Stimulated activated CD8-positive, alpha-beta memory T cell treated with anti-CD3 and anti-CD28 coated beads, Interleukin-12 subunit alpha, Interleukin-12 subunit beta, amount 100 ng/mL, for 4 hours (primary cell): Measurements from ENCODE around the gene SORL1.

Source experiments
- DNase-seq: peaks from one replicate; pipeline ENCODE4 v3.0.0-alpha.2; 2020; ENCODE audit warnings: low read depth

SORL1 gene

DNA sequence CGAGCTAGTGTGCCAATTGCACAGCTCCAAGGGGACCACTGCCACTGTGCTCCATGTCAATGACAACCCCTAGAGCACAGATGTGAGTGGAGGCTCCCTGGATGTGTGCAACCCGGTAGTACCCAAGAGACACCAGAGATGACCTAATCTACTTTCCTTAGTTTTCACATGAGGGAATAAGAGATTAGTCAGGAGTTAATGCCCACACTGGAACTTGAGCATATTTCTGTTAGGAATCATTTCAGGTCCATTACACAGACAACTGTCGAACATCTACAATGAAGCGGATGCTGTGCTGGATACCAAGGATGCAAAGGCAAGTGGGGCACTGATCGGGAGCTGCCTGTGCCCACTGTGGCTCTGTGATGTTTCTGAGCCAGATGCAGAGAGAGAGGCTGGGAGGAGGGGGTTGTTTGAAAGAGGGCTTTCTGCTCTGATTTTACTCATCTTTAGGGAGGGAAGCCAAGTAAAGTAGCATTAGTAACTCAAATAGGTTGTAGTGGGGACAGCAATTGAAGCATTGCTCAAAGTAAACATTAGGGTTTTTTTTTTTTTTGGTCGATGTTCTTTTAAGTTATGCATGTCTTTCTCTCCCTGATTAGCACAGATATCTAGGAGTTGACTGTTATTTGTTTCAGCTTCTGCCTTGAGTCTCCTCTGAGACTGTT lies 83.1 kb downstream of the SORL1 start:
- no peak for DNase-seq

- DNase-seq = no peak
These were observed 84.0 kb downstream of the SORL1 start for GRCh38 chr11:121536126-121536525.

- no peak for DNase-seq
These were observed 85.9 kb downstream of the SORL1 start for GRCh38 chr11:121538054-121538453.

DNA sequence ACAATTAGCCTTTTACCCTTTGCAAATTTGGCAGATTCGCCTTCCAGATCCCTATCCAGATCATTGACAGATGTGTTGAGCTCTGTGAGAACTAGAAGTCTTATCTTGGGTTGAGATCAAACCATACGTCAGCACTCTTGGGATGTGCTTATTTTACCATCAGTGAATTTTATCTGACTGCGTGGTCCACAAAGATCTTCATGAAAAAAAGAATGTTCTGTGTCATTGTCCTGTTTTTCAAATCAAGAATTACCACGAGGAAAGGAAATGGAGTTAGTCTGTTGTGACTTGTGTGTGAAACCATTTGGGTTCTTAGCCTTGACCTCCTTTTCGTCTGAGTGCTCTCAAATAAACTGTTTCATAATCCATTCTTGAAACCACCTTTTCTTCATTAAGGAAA lies 86.9 kb downstream of the SORL1 start:
- no peak for DNase-seq

DNA sequence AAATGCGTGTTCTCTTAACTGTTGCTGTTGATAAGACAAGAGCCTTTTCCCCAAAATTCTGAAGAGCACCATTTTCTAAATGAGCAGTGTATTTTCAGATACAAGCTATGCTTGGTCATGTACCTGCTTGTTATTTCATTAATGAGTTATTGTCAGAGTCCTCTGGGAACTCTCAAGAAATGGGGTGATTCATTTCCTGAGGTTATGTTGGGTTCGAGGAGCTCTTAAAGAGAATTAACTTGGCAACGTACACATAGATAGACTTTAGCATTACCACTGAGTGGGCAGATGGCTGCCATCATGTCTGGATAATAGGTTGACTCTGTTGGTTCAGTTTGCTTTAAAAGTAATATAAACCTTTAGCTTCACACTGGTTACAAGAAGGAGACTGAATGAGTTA lies 88.5 kb downstream of the SORL1 start:
- DNase-seq = no peak

DNA sequence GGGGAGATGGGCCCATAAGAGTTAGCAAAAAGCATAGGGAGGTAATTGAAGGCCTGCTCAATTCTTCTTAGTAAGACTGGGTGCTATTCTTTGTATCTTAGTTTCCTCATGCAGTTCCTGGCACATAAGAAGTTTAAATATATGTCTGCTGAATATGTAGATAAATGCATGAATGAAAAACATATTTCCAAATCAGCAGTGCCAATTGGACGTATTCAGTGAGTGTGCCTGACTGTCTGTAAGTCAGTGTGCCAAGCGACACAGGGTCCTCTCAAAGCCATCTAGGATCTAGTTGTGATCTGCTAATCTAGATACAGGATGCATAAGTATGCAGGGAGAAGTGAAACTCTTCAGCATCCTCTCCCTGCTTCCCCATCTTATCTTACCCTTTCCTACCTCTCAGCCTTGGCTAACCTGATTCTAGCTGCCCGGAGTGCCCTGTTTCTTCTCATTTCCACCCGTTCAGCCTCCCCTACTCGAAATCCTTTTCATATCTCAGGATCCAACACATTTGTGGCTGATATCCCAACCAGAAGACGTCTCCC lies 91.8 kb downstream of the SORL1 start:
- no peak for DNase-seq

GRCh38 chr11:121544956-121545355 lies 92.8 kb downstream of the SORL1 start:
- DNase-seq = no peak

DNA sequence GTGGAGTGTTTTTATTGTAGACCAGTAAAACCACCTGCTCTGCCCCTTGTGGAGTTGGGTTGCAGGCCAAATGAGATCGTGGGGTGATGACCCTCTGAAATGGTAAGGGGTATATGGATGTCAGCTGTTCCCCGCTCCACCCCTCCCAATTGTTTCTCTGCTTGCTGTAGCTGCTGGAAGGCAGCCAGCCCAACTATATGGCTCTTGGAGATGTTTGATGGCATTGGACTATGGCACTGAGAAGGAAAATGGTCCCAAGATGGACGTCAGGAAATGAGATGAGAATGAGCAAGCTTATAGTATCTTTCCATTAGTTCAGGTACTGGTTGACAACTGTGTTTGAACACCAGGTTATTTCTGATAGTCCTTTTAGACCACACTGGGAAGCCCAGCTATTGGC lies 95.5 kb downstream of the SORL1 start:
- no peak for DNase-seq

DNA sequence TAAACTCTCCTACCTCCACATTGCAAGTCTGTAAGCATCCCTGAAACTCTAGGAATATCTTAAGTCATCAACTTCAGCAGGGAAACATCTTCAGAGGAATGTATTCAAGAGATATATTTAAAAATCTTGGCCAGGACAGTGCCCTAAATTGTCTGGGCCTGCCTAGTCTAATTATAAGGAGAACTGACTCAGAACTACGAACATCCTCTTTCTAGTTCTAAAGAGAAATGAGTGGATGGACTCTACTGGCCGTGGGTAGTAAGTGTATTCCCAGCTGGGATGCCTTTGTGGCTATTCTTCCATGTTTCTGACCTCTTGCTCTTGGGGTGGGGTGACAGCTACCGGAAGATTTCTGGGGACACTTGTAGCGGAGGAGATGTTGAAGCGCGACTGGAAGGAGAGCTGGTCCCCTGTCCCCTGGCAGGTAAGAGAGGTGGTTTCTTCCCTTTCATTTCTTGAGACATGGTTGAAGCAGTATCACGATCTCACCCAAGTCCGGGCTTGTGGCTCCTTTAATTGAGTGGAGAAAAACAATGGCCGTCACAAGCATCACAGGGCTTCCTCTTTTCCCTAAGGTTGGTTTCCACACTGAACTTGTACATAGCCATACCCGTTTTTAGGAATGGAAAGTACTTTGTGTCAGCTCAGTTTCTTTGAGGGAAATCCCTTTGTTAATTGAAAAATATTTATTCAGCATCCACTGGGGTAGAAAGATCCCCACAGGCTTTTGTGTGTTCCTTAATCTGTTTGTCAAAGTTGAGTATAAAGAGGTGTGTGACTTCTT lies 98.3 kb downstream of the SORL1 start:
- DNase-seq = no peak

- no peak for DNase-seq
These were observed 99.3 kb downstream of the SORL1 start for GRCh38 chr11:121551463-121551862.

GRCh38 chr11:121552154-121552553 lies 100.0 kb downstream of the SORL1 start:
- no peak for DNase-seq

GRCh38 chr11:121552644-121553043 lies 100.5 kb downstream of the SORL1 start:
- DNase-seq = no peak

DNA sequence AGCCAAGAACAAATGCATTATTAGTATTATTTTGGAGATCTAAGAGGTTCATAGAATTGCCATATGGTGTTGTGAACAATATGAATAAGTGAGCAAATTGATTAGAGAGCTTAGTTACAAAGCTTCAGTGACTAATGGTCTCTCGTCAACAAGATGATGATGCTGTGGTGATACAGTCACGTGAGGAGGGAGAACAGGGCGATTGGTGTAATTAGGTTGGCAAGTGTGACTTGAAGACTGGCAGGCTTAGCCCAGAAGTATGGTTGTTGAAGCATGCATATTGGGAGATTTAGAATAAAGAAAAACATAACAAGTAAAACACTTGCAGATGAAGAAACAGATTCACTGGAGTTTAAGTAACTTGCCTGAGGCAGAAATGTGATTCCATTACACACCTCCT lies 101.3 kb downstream of the SORL1 start:
- DNase-seq = no peak

DNA sequence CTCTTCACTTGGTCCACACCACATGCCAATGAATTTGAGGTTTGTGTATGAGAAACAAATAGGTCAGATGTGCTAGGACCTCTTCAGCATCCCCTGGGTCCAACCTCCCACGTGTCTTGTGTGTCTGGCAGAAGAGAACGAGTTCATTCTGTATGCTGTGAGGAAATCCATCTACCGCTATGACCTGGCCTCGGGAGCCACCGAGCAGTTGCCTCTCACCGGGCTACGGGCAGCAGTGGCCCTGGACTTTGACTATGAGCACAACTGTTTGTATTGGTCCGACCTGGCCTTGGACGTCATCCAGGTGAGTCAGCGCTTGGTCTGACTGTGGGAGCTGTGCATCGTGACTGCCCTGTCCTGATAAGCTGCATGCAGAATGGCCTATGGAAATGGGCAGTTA lies 101.7 kb downstream of the SORL1 start:
- no peak for DNase-seq

GRCh38 chr11:121554552-121554951 lies 102.4 kb downstream of the SORL1 start:
- no peak for DNase-seq

GRCh38 chr11:121555121-121555520 lies 103.0 kb downstream of the SORL1 start:
- DNase-seq = no peak

DNA sequence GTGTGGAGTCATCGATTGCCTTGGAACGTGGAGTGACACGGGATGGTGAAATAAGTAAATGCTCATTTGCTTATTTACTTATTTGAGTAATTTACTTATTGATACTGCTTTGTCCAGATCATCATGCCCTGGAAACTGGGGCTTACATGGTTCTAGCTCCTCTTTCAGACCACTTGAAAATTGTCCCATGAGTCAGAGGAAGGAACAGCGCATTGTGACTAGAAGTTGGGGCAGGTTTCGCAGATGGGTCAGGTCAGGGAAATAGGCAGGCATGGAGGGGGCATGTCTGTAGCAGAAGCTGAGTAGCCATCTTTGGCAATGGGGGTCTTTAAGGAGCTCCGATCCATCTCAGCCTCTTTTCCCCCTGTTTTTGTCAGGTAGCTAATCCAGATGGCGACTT lies 104.8 kb downstream of the SORL1 start:
- DNase-seq = no peak

- no peak for DNase-seq
These were observed 105.2 kb downstream of the SORL1 start for GRCh38 chr11:121557348-121557747.

DNA sequence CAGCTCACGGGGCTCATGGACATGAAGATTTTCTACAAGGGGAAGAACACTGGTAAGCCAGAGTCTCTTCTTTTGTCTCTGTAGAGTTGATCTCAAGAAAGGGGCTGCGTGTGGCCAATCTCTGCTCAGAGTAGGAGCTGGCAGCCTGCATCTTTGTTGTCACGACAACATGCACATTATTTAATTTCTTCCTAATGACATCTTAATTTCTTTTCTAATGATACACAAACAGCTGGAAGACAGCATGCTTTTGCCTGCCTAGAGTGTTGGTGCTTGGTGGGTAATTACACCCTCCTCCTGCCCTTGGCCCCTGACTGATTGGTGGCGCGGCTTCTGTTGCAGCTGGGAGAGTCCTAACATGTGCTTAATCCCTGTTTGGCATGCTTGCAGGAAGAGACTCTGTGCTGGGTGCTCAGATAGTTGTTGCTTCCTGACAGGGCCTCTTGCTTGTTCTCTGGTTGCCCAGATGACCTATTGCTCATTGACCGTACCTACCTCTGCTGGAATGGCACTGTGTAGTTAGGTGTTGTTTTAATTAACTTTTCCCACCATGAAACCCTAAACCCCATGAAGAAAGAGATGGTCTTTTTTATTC lies 107.6 kb downstream of the SORL1 start:
- DNase-seq = no peak

- no peak for DNase-seq
These were observed 108.1 kb downstream of the SORL1 start for GRCh38 chr11:121560236-121560635.

- DNase-seq = no peak
These were observed 109.1 kb downstream of the SORL1 start for GRCh38 chr11:121561240-121561639.

GRCh38 chr11:121561716-121562115 lies 109.6 kb downstream of the SORL1 start:
- no peak for DNase-seq

- no peak for DNase-seq
These were observed 110.9 kb downstream of the SORL1 start for GRCh38 chr11:121563003-121563402.
